ACC112 (cell line): Measurements from ENCODE around the gene AVL9.

Experiments
- H2AFZ ChIP-seq: fragments of 200-600 bp; sonication (generic); one replicate; pipeline ENCODE4 v1.6.0; 2017; ENCODE audit warnings: antibody characterized with exemption, low read length; ENCODE audit not compliant: unreplicated experiment
- H3K27ac ChIP-seq: fragments of 200-600 bp; sonication (generic); 2 replicates; pipeline ENCODE4 v1.5.1; 2014; ENCODE audit warnings: low read depth, mild to moderate bottlenecking, antibody characterized with exemption, low read length, moderate library complexity
- H3K27me3 ChIP-seq: fragments of 200-600 bp; sonication (generic); 2 replicates; pipeline ENCODE4 v1.6.1; 2014; ENCODE audit warnings: mild to moderate bottlenecking, antibody characterized with exemption, low read length, moderate library complexity, mixed read lengths; ENCODE audit not compliant: insufficient read depth
- H3K36me3 ChIP-seq: fragments of 200-600 bp; sonication (generic); 2 replicates; pipeline ENCODE4 v1.6.1; 2016; ENCODE audit warnings: mild to moderate bottlenecking, antibody characterized with exemption, low read length, moderate library complexity, mixed read lengths; ENCODE audit not compliant: insufficient read depth
- H3K4me1 ChIP-seq: fragments of 200-600 bp; sonication (generic); one replicate; pipeline ENCODE4 v1.6.1; 2016; ENCODE audit warnings: low read length, mixed read lengths; ENCODE audit not compliant: insufficient read depth, unreplicated experiment, control insufficient read depth
- H3K4me3 ChIP-seq: fragments of 200-600 bp; sonication (generic); 2 replicates; pipeline ENCODE4 v1.5.1; 2014; ENCODE audit warnings: mild to moderate bottlenecking, low read depth, low read length
- H3K79me2 ChIP-seq: fragments of 200-600 bp; sonication (generic); one replicate; pipeline ENCODE4 v1.6.0; 2016; ENCODE audit warnings: low read length; ENCODE audit not compliant: control insufficient read depth, unreplicated experiment, insufficient read depth

AVL9 gene

DNA sequence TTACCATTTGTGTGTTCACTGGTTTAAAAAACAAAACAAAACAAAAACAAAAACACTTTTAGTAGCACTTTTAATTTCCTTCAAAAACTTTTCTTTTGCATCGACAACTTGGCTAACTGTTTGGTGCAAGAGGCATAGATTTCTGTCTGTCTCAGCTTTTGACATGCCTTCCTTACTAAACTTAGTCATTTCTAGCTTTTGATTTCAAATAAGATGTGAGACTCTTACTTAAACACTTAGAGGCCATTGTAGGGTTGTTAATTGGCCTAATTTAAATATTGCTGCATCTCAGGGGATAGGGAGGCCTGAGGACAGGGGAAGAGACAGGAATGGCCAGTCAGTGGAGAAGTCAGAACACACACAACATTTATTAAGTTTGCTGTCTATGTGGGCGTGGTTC is 66.3 kb downstream of the AVL9 start:
- H3K79me2 ChIP-seq = no peaks in the 10 kb centered on the region
- H3K27me3 ChIP-seq = no peaks in the 10 kb centered on the region
- no peak overlapping the region for H3K4me3 ChIP-seq
- no peak overlapping the region for H3K27ac ChIP-seq
- peaks cover 18% of the 10 kb centered on the region for H3K36me3 ChIP-seq
- no peaks in the 10 kb centered on the region for H3K4me1 ChIP-seq
- H2AFZ ChIP-seq = no peak overlapping the region

DNA sequence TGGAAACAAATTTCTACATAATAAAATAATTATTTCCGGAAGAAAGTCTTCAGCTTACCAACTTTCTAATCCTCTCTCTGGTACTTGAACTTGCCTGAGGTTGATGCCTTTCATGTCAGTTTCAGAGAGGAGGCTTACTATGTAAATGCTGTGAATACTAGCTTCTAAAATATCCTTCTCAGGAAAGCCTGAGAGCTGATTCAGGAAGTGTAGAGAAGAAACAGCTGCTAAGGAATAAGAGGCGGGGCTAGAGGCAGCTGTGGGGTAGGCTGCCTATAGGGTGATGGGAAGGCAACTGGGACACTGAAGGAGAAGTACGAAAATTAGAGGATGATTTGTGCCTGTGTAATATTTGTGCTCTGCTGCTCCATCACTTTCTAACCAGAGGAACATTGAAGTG is 69.3 kb downstream of the AVL9 start:
- Histone ChIP-seq H3K4me3 (no peak overlapping the region), H3K27me3 (no peaks in the 10 kb centered on the region), H3K79me2 (no peaks in the 10 kb centered on the region), H3K4me1 (no peaks in the 10 kb centered on the region), H2AFZ (no peak overlapping the region), H3K36me3 (peaks cover 9% of the 10 kb centered on the region), H3K27ac (no peak overlapping the region)

DNA sequence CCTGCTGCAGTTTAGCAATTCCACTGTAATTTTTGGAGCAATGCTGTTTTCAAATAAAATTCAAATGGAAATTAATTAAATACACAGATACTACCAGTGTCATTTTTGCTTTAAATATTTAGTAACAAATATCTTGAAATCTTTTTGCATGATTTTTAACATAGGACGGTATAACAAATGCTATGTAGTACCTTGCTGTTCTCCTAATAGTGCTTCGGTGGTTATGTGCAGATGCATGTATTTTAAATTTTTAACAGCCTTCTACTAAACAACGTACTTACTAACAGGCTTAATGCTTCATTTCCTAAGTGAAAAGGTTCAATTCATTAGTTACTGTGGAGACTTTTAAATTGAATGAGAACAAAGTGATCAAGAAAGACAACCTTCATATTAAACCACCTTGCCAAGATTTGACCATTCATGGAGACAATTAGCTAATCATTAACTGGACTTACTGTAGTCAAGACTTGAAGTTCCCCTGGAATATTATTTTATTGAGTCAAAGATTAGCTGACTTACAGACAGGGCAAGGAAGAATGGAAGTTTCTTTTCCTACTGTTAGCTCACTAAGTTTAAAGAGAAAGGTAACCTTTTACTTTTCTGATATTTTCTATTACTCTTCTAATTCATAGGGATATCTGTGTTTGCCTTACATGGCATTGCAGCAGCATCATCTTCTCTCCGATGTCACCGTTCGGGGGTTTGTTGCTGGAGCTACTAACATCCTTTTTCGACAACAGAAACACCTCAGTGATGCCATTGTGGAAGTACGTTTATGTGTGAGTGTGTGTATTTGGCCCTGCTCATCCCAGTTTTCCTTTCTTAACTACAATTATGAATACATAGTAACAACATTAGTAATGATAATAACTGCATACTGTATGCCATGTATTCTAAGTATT is 74.3 kb downstream of the AVL9 start:
- Histone ChIP-seq H3K27ac (no peak overlapping the region), H3K79me2 (no peaks in the 10 kb centered on the region), H3K4me1 (no peaks in the 10 kb centered on the region), H3K27me3 (no peaks in the 10 kb centered on the region), H3K36me3 (peaks cover 28% of the 10 kb centered on the region), H3K4me3 (no peak overlapping the region), H2AFZ (no peak overlapping the region)

DNA sequence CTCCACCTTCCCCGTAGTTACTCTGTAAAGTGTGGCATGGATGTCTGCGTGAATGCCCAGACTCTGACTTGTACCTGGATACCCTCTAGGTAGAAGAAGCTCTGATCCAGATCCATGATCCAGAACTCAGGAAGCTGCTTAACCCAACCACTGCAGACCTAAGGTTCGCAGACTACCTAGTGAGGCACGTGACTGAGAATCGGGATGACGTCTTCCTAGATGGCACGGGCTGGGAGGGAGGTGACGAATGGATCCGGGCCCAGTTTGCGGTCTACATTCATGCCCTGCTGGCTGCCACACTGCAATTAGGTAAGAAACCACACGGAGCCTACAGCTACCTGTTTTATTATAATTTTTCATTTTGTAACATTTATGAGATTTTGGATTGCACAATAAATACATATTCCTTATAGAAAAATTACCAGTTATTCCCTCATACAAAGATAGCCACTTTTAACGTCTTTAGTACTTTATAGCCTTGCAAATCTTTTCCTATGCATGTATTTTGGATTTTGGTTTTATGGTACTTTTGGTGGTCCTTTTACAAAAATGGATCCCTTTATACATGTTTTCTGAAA is 77.9 kb downstream of the AVL9 start:
- no peak overlapping the region for H2AFZ ChIP-seq
- no peaks in the 10 kb centered on the region for H3K27me3 ChIP-seq
- H3K36me3 ChIP-seq = peaks cover 34% of the 10 kb centered on the region
- no peak overlapping the region for H3K27ac ChIP-seq
- no peaks in the 10 kb centered on the region for H3K79me2 ChIP-seq
- H3K4me1 ChIP-seq = no peaks in the 10 kb centered on the region
- H3K4me3 ChIP-seq = no peak overlapping the region

DNA sequence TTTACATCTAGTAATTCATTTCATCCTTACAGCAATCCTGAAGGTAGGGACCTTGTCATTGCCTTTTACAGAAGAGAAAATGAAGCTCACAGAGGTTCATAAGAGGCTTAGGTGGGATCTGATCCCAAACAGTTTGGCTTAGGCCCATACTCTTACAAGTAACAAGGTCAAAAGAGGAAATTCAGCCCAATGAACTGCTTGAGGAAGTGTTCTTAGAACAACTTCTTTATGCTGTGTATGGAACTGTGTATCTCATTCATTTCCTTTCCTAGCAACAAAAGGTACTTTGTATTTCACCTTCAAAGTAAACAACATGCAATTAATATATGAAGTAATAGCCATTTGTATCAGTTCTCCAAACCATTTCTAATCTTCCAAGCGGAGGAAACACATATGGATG is 79.3 kb downstream of the AVL9 start:
- H3K4me3 ChIP-seq = no peak overlapping the region
- no peaks in the 10 kb centered on the region for H3K27me3 ChIP-seq
- H3K27ac ChIP-seq = no peak overlapping the region
- no peaks in the 10 kb centered on the region for H3K79me2 ChIP-seq
- H3K4me1 ChIP-seq = no peaks in the 10 kb centered on the region
- peaks cover 33% of the 10 kb centered on the region for H3K36me3 ChIP-seq
- H2AFZ ChIP-seq = no peak overlapping the region

DNA sequence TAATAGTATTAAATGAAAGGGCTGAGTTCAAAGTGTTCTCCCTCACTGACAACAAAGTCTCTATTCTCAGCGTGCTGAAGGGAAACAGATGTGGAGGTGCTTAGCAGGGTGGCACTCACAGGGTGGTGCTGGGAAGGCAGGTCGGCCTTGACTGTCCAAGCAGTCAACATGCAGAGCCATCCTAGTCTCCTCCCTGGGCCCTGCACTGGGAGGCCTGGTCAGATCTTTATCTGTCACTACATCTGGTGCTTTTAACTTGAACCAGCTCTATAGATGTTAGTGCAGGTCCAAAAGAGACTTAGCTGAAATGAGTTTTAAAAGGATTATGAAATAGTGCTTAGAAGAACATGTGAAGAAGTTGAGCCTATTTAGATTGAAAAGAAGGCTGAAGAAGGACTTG is 82.1 kb downstream of the AVL9 start:
- H3K79me2 ChIP-seq = no peaks in the 10 kb centered on the region
- H3K4me3 ChIP-seq = no peak overlapping the region
- no peaks in the 10 kb centered on the region for H3K4me1 ChIP-seq
- H3K27ac ChIP-seq = no peak overlapping the region
- no peaks in the 10 kb centered on the region for H3K27me3 ChIP-seq
- peaks cover 43% of the 10 kb centered on the region for H3K36me3 ChIP-seq
- no peak overlapping the region for H2AFZ ChIP-seq

DNA sequence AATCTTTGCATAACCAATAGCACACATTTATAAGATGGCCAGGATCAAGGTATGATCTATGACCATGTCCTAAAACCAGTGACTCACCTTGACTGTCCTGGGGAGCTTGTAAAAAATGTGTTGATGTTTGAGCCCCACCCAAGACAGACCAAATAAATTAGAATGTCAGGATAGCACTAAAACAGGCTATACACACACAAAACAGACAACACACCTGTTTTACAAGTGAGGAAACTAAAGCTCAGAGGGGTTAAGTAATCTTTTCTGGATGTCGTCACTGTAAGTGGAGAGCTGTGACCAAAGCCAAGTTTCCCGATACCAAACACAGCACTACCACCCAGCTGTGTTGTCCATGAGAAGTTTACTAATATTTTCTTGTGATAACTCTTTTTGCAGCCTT is 84.5 kb downstream of the AVL9 start:
- Histone ChIP-seq H3K4me1 (no peaks in the 10 kb centered on the region), H2AFZ (no peak overlapping the region), H3K4me3 (no peak overlapping the region), H3K36me3 (peaks cover 36% of the 10 kb centered on the region), H3K27me3 (no peaks in the 10 kb centered on the region), H3K27ac (no peak overlapping the region), H3K79me2 (no peaks in the 10 kb centered on the region)

DNA sequence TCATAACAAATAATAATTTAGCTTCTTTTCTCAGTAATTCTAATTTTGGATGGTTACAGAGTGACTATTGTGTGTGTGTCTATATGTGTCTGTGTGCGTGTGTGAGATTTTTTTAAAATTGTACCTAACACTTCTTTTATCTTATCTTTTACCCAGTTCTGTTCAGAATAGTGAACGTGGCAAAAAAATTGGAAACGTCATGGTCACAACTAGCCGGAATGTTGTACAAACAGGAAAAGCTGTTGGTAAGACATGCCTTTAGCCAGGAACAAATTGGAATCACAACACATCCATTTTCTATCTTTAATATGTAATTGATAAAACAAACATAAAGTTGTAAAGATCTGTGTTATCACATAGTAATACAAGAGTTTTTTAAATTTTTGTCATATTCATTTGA is 85.4 kb downstream of the AVL9 start:
- Histone ChIP-seq H3K4me3 (no peak overlapping the region), H3K27me3 (no peaks in the 10 kb centered on the region), H3K4me1 (no peaks in the 10 kb centered on the region), H2AFZ (no peak overlapping the region), H3K36me3 (peaks cover 37% of the 10 kb centered on the region), H3K79me2 (no peaks in the 10 kb centered on the region), H3K27ac (no peak overlapping the region)

DNA sequence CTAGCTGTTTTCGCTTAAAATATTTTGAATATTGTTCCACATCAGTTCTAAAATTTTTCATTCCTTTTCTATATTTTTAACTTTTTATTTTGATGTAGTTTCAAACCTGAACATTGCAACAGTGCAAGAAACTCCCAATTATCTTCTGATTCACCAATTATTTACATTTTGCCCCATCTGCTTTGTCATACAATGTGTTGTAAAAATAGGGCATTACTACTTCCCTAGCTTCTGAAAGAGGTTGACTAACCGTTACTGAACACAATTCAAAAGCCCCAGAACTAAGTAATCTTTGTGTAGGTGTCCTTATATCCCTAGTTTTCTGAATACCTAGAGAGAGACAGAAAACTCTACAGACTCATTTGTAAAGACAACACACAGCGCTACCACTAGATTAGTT is 86.7 kb downstream of the AVL9 start:
- H3K4me3 ChIP-seq = no peak overlapping the region
- no peaks in the 10 kb centered on the region for H3K79me2 ChIP-seq
- H2AFZ ChIP-seq = no peak overlapping the region
- H3K27ac ChIP-seq = no peak overlapping the region
- peaks cover 12% of the 10 kb centered on the region for H3K4me1 ChIP-seq
- peaks cover 37% of the 10 kb centered on the region for H3K36me3 ChIP-seq
- no peaks in the 10 kb centered on the region for H3K27me3 ChIP-seq

DNA sequence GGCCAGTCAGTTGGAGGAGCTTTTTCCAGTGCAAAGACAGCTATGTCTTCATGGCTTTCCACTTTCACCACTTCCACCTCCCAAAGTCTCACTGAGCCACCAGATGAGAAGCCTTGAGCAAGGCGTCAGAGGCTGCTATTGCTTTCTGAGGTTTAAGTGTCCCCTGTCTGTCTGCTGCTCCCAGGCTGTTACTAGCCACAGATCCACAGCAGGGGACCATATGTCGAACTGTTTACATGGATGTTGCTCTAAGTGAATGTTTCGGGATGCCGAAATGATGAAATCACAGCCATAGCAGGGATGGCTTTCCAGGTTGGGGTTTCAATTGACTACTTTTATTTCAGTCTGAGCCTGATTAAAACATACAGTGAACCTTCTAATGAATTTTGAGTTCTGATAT is 88.5 kb downstream of the AVL9 start:
- Histone ChIP-seq H3K4me1 (peaks cover 30% of the 10 kb centered on the region), H3K27ac (no peak overlapping the region), H3K36me3 (peaks cover 41% of the 10 kb centered on the region), H3K27me3 (no peaks in the 10 kb centered on the region), H2AFZ (no peak overlapping the region), H3K79me2 (no peaks in the 10 kb centered on the region), H3K4me3 (no peak overlapping the region)
